HG02840 (cell line): ENCODE data around the gene CEBPA.
"Not testable (repeated sequence)": the region's sequence is repeated elsewhere in the genome, so short reads cannot be mapped to it uniquely, and the experiment has no call there.

Experiments
- ATAC-seq: cut with Tn5 transposase; IDR thresholded peaks from one replicate; pipeline ENCODE4 v1.9.1; 2021; ENCODE audit warnings: mild to moderate bottlenecking, moderate library complexity, moderate number of reproducible peaks; ENCODE audit not compliant: unreplicated experiment, low FRiP score

The CEBPA gene

GRCh38 chr19:33301144-33301899, 1.0 kb downstream of the CEBPA start:
- no peak for ATAC-seq

- ATAC-seq, result no peak
Observed at GRCh38 chr19:33300894-33301143, 1.5 kb downstream of the CEBPA start.

- ATAC-seq, result no peak
Observed at GRCh38 chr19:33300009-33300893, 2.1 kb downstream of the CEBPA start.

DNA sequence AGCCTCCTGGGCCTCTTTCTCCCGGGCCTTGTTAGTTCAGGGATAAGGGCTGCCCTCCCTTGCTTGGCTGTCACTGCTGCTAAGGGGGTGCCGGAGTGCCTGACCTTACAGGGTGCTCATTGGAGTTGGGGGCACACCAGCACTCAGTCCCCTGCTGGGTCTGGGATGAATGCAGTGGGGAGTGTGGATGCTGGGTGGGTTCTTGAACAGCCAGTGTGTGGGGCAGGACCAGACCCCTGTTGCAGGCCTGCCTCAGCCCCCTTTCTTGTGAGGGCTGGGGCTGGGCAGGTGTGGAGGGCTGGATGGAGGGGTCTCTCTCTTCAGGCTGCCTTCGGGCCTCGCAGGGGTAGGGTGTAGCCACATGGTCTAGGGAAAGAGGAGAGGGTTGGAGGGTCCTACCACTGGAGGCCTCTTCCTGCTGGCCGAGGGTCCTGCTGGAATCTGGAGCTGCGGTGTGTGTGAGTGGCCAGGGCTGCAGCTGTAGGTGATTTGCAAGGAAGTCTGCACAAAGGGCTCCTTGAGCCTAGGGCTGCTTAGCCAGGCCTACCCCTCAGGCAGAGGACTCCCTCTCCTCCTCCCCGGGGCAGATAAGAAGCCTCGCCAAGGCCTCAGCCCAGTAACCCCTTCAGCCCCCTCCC, 3.2 kb downstream of the CEBPA start:
- no peak for ATAC-seq

- ATAC-seq, result no peak
Observed at GRCh38 chr19:33298146-33298911, 4.0 kb downstream of the CEBPA start.

DNA sequence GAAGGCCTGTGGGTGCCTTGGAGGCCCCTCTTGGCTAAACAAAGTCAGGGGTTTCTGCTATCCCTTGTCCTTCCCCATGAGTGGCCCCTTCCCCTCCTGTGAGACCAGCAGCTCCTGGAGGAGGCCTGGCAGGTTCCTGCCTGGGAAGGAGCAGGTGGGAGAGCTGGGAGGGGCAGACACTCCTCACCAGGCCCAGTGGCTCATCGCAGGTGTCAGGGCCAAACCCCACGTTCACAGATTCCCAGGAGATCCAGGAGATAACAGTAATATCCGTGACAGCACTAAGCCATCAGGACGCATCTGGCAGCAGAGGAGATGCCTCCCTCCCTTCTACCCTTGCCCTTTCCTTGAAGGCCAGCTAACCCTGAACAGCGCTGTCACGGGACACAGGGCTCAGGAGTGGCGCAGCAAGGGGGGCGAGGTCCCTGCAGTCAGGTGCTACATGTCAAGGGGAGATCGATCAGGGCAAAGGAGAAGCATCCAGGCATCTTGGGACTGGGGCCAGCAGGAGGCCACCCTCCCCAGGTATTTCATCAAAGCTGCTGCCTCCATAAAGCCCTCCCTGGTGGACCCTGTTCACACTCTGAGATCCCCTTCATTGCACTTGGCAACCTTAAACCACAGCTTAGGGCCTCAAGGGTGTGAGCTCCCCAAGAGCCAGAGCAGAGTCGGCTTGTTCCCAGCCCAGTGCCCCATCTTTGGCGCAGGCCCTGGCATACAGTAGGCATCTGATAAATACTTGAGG, 4.8 kb downstream of the CEBPA start:
- no peak for ATAC-seq

GRCh38 chr19:33296488-33296971, 5.8 kb downstream of the CEBPA start:
- no peak for ATAC-seq

GRCh38 chr19:33295621-33296487, 6.5 kb downstream of the CEBPA start:
- no peak for ATAC-seq

- not testable (repeated sequence) for ATAC-seq
Observed at GRCh38 chr19:33295046-33295445, 7.3 kb downstream of the CEBPA start.

DNA sequence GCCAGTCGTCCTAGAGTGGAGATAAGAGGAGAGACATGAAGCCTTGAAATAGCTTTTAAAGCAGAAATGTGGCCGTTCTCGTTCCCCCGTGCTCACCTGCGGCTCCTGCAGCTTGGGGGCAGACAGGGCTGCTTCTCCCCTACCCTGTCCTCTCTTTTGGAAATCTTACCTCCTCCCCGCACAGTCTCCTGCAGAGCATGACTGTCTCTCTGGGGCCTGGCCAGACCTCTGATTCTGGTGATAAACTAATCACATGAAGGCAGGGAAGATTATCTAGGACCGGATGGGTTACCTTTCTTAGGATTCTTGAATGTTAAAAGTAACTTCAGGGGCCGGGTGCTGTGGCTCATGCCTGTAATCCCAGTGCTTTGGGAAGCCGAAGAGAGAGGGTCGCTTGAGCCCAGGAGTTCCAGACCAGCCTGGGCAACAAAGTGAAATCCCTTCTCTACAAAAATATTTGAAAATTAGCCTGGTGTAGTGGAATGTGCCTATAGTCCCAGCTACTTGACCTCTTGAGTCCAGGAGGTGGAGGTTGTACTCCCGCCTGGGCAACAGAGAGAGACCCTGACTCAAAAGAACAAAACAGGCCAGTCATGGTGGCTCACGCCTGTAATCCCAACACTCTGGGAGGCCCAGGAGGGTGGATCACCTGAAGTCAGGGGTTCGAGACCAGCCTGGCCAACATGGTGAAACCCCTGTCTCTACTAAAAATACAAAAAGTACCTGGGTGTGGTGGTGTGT, 8.1 kb downstream of the CEBPA start:
- ATAC-seq, result no peak

- ATAC-seq, result no peak
Observed at GRCh38 chr19:33293255-33294057, 8.9 kb downstream of the CEBPA start.

DNA sequence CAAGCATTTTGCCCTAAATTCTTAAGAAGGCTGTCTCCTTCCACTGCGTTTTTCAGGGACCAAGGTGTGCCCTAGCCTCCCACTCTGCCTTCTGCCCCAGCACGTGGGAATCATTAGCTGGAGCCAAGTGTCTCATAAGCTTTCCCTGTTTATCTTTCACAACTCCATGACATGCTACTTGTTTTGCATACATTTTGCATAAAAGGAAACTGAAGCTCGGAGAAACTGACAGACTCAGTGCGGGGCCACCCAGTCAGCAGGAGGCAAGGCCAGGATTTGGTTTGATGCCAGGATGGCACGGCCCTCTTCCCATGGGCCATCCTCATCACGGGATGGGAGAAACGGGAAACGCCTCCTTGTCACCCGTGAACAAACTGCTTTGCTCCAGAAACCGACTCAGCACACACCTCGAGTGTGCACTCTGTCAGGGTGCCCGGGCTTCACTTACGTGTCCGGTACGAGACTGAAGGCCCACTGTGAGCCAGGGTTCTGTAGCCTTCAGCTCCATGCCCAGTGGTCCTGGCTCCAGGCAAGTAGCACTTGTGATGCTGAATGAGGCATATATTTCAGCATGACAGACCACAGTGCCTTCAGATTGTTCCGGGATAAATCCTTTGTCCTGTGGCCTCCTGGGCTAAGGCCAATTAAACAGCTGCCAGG, 9.6 kb downstream of the CEBPA start:
- ATAC-seq, result no peak

DNA sequence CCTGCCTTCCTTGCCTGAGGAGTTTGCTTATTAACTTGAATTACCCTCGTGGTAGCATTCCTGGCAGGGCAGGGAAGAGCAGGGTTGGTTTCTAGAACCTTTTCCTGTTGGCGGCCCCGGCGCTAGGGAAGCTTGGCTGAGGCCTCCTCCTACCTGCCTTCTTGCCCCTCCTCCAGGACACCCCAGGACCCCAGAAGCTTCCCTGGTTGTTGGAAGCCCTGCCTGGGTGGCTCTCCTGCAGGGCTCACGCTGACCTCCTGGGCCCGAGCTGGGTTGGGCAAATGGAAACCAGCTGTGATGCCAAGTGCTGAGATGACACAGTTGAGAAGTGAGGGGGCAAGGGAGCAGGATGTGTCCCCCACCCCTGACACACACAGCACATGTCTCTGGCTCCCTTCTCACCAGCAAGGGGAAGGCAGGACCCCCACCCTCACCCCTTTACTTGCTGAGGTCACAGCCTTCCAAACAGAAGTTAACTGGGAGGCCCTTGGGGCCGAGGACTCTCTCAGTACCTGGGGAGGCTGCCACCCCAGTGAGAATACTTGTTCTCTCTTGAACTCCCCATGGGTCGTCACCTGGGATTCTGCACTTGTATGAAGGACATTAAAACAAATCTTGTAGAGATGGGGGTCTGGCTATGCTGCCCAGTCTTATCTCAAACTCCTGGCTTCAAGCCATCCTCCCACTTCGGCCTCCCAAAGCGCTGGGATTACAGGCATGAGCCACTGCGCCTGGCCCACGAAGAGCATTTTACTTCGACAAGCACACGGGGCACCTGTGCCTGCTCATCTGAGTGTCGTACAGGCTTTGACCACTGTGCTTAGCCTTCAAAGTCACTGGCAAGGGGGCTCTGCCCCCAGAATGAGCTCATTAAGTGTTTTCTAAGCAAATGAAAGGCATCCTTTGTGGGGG, 10.5 kb downstream of the CEBPA start:
- no peak for ATAC-seq

DNA sequence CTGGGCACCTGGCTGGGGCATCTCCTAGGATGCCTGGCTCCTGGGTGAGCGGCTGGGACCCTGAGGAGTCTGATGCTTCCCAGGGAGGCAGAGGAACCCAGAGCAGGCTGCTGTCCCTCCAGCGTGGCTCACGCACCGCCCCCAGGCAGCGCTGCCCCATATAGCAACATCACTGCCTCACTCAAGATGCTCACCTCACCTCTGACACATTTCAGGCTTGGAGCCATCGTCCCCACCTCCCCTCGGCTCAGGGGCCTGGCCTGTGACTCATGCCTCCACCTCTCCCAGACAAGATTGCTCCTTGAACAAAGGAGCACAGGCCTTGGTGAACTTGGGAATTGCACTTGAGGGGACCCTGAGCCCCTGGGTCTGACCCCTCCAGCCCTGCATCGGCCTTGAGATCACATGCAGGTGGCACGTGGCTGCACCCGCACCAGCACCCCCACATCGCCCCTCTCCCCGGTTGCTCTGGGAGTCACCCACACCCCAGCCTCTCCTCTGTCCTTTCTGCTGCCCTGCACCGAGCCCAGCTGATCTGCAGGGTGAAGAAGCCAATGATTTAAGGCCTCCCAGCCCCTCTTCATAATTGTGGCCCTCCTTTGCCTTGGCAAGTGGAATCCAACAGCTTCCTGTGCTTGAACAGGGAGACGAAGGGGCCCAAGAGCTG, 11.2 kb downstream of the CEBPA start:
- ATAC-seq, result no peak

DNA sequence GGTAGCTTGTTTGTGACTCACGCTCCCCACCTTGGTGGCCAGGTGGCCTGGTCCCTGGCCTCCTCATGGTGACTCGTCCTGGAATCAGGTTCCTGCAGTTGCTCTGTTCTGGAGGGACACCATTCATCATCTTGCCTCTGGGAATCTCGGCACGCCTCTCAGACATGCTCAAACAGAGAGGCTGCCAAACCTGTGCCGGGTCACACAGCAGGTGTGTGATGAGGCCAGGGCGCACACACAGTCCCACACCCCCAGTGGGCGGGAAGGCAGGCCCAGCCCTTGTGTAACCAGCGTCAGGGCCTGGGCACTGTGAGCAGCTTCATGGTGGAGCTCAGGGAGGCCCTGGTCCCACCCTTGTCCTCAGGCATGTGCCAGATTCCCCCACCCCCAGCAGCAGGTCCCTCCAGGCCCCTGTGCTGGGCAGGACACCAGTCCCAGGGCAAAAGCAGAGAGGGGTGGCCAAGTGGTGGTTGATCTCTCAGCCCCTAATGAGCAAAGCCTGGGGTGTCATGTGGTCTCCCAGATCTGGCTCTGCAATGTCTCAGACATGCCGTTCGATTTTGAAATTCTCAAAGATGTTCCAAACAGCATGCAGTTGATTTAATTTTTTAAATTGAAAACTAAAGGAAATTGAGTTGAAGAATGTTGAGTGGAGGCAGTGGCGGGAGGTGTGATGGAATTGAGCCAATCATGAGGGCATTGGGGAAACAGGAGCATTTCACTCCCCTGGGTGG, 12.1 kb downstream of the CEBPA start:
- no peak for ATAC-seq
